ENCODE data around the gene MPRIP. TPM values are rescaled to one million over a fixed set of nuclear protein-coding genes. Genes with fewer than 3 reads are reported as not detected.
A peak's percentile ranks its signal among the peaks of the same experiment; 100 is the strongest.
"Not testable (repeated sequence)": the region's sequence is repeated elsewhere in the genome, so short reads cannot be mapped to it uniquely, and the experiment has no call there.

The MPRIP gene
- total RNA-seq, 1 donor from 2014 or later, result 161 TPM

GRCh38 chr17:17004997-17005614 lies 37.2 kb upstream of the MPRIP start:
- H3K4me1 Mint-ChIP-seq; H3K9me3 Mint-ChIP-seq; H3K4me3 Mint-ChIP-seq; H3K27me3 Mint-ChIP-seq; DNase-seq; H3K36me3 Mint-ChIP-seq (ENCODE audit: low read depth); H3K27ac Mint-ChIP-seq: not testable (repeated sequence)
- intact Hi-C loops (cut with micrococcal nuclease), result loop anchor here (5.0 kb wide), 1 partner anchor 232 kb away; the partner anchor contains the start of gene FLCN

GRCh38 chr17:17007891-17008290 lies 34.4 kb upstream of the MPRIP start:
- H3K4me3 Mint-ChIP-seq; H3K27ac Mint-ChIP-seq; intact Hi-C loops (cut with micrococcal nuclease); H3K36me3 Mint-ChIP-seq (ENCODE audit: low read depth); H3K27me3 Mint-ChIP-seq; H3K4me1 Mint-ChIP-seq; H3K9me3 Mint-ChIP-seq; DNase-seq: not testable (repeated sequence)

- H3K36me3 Mint-ChIP-seq (ENCODE audit: low read depth); DNase-seq; H3K27me3 Mint-ChIP-seq; H3K4me1 Mint-ChIP-seq; intact Hi-C loops (cut with micrococcal nuclease); H3K9me3 Mint-ChIP-seq; H3K4me3 Mint-ChIP-seq; H3K27ac Mint-ChIP-seq: not testable (repeated sequence)
These were observed 33.4 kb upstream of the MPRIP start for GRCh38 chr17:17008621-17009397.

- intact Hi-C loops (cut with micrococcal nuclease); H3K36me3 Mint-ChIP-seq (ENCODE audit: low read depth); H3K9me3 Mint-ChIP-seq: not testable (repeated sequence)
These were observed 32.3 kb upstream of the MPRIP start for GRCh38 chr17:17009972-17010371.

GRCh38 chr17:17010545-17011034 lies 31.7 kb upstream of the MPRIP start:
- intact Hi-C loops (cut with micrococcal nuclease), result not testable (repeated sequence)

More at GRCh38 chr17:17009972-17010371, 32.3 kb upstream of the MPRIP start:
- not testable (repeated sequence) for H3K4me3 Mint-ChIP-seq, DNase-seq, H3K4me1 Mint-ChIP-seq, H3K27me3 Mint-ChIP-seq, H3K27ac Mint-ChIP-seq

GRCh38 chr17:17011043-17011907 lies 31.0 kb upstream of the MPRIP start:
- H3K27me3 Mint-ChIP-seq; DNase-seq; H3K9me3 Mint-ChIP-seq; intact Hi-C loops (cut with micrococcal nuclease); H3K27ac Mint-ChIP-seq; H3K4me3 Mint-ChIP-seq; H3K36me3 Mint-ChIP-seq (ENCODE audit: low read depth): not testable (repeated sequence)
- peaks cover 10% of the 10 kb centered on the region for H3K4me1 Mint-ChIP-seq

More at GRCh38 chr17:17010545-17011034, 31.7 kb upstream of the MPRIP start:
- H3K9me3 Mint-ChIP-seq; H3K36me3 Mint-ChIP-seq (ENCODE audit: low read depth); DNase-seq; H3K4me3 Mint-ChIP-seq; H3K27ac Mint-ChIP-seq; H3K4me1 Mint-ChIP-seq; H3K27me3 Mint-ChIP-seq: not testable (repeated sequence)

GRCh38 chr17:17013828-17014747 lies 28.2 kb upstream of the MPRIP start:
- DNase-seq; intact Hi-C loops (cut with micrococcal nuclease): not testable (repeated sequence)
- H3K4me1 Mint-ChIP-seq, result peaks cover 20% of the 10 kb centered on the region

GRCh38 chr17:17014748-17015124 lies 27.5 kb upstream of the MPRIP start:
- DNase-seq; H3K27ac Mint-ChIP-seq; H3K27me3 Mint-ChIP-seq; H3K36me3 Mint-ChIP-seq (ENCODE audit: low read depth); intact Hi-C loops (cut with micrococcal nuclease); H3K9me3 Mint-ChIP-seq; H3K4me3 Mint-ChIP-seq: not testable (repeated sequence)
- H3K4me1 Mint-ChIP-seq, result peaks cover 20% of the 10 kb centered on the region

More at GRCh38 chr17:17013828-17014747, 28.2 kb upstream of the MPRIP start:
- H3K4me3 Mint-ChIP-seq; H3K27me3 Mint-ChIP-seq; H3K36me3 Mint-ChIP-seq (ENCODE audit: low read depth); H3K9me3 Mint-ChIP-seq; H3K27ac Mint-ChIP-seq: not testable (repeated sequence)

GRCh38 chr17:17015230-17015629 lies 27.0 kb upstream of the MPRIP start:
- peaks cover 3% of the 10 kb centered on the region for H3K27me3 Mint-ChIP-seq
- H3K9me3 Mint-ChIP-seq, result no peaks in the 10 kb centered on the region
- H3K27ac Mint-ChIP-seq, result no peak overlapping the region
- DNase-seq, result no peak
- no peaks in the 10 kb centered on the region for H3K36me3 Mint-ChIP-seq (ENCODE audit: low read depth)
- H3K4me3 Mint-ChIP-seq, result no peak overlapping the region
- intact Hi-C loops (cut with micrococcal nuclease), result no loop called here
- peaks cover 20% of the 10 kb centered on the region for H3K4me1 Mint-ChIP-seq

- H3K4me3 Mint-ChIP-seq; H3K9me3 Mint-ChIP-seq; H3K36me3 Mint-ChIP-seq (ENCODE audit: low read depth); H3K27me3 Mint-ChIP-seq; intact Hi-C loops (cut with micrococcal nuclease): not testable (repeated sequence)
- Mint-ChIP-seq H3K27ac (peak overlapping the region; percentile 44), H3K4me1 (peaks cover 20% of the 10 kb centered on the region)
- peak; percentile 63 for DNase-seq
These were observed 25.8 kb upstream of the MPRIP start for GRCh38 chr17:17016199-17017197.

- intact Hi-C loops (cut with micrococcal nuclease), result no loop called here
- peaks cover 20% of the 10 kb centered on the region for H3K4me1 Mint-ChIP-seq
These were observed 24.8 kb upstream of the MPRIP start for GRCh38 chr17:17017343-17018014.

GRCh38 chr17:17018021-17018441 lies 24.2 kb upstream of the MPRIP start:
- intact Hi-C loops (cut with micrococcal nuclease), result no loop called here
- Mint-ChIP-seq H3K4me1 (peaks cover 20% of the 10 kb centered on the region), H3K27me3 (peaks cover 4% of the 10 kb centered on the region), H3K4me3 (no peak overlapping the region), H3K36me3 (ENCODE audit: low read depth) (no peaks in the 10 kb centered on the region), H3K9me3 (no peaks in the 10 kb centered on the region), H3K27ac (peak overlapping the region; percentile 45)
- no peak for DNase-seq

More at GRCh38 chr17:17017343-17018014, 24.8 kb upstream of the MPRIP start:
- no peak overlapping the region for H3K27ac Mint-ChIP-seq
- peaks cover 3% of the 10 kb centered on the region for H3K27me3 Mint-ChIP-seq
- H3K9me3 Mint-ChIP-seq, result no peaks in the 10 kb centered on the region
- H3K4me3 Mint-ChIP-seq, result no peak overlapping the region
- no peak for DNase-seq
- no peaks in the 10 kb centered on the region for H3K36me3 Mint-ChIP-seq (ENCODE audit: low read depth)
